Endothelial cell of umbilical vein (primary cell): ENCODE measurements around the gene SLC12A9. TPM values are rescaled to one million over a fixed set of nuclear protein-coding genes. Genes with fewer than 3 reads are reported as not detected.
A peak's percentile ranks its signal among the peaks of the same experiment; 100 is the strongest.

Experiments
- BruUV-seq: library from RNA; stranded (reverse); fragments of 400-500 nt; replicated peaks from 2 replicates; lab custom pipeline; 2021; lab: Mats Ljungman, UMichigan
- CTCF ChIA-PET: fragments of 300-600, 350-600 bp; sonication (Branson Sonifier 250); formaldehyde crosslinking; loops from one replicate; lab custom pipeline; 2021; ENCODE audit warnings: antibody characterized with exemption, inconsistent platforms; lab: Charles Lee
- POLR2A ChIA-PET: fragments of 300-600, 350-600 bp; sonication (Branson Sonifier 250); formaldehyde crosslinking; loops from one replicate; lab custom pipeline; 2021; ENCODE audit warnings: antibody characterized with exemption, inconsistent platforms; lab: Charles Lee
- DNase-seq: peaks from one replicate; pipeline ENCODE4 v3.0.0-alpha.2; 2011; ENCODE audit warnings: low read depth, low spot score
- FAIRE-seq: peaks from 2 replicates; lab custom pipeline; 2011; peaks lifted over from hg19 to GRCh38; lab: Jason Lieb, UNC
- H2AFZ ChIP-seq: 2 replicates; pipeline ENCODE4 v1.6.0; 2012; ENCODE audit warnings: low read depth, low read length, control low read depth, inconsistent platforms
- H3K27ac ChIP-seq: 2 replicates; pipeline ENCODE4 v1.5.1; 2011; ENCODE audit warnings: low read depth, mild to moderate bottlenecking, control low read depth, low read length, moderate library complexity; ENCODE audit not compliant: insufficient read depth
- H3K27me3 ChIP-seq, 2 experiments: 2 replicates each; pipeline versions ENCODE4 v1.6.0 to v1.6.1; 2011; ENCODE audit warnings: low read length in 2 of 2, mixed read lengths in 1 of 2; ENCODE audit not compliant: control insufficient read depth in 2 of 2, insufficient read depth in 2 of 2
- H3K36me3 ChIP-seq, 2 experiments: 2 replicates in 1 of 2; 3 replicates in 1 of 2; pipeline ENCODE4 v1.5.1; 2011; ENCODE audit warnings: low read length in 2 of 2, mild to moderate bottlenecking in 1 of 2, moderate library complexity in 1 of 2; ENCODE audit not compliant: control insufficient read depth in 2 of 2, insufficient read depth in 2 of 2; ENCODE audit errors: extremely low read depth in 1 of 2
- H3K4me1 ChIP-seq: 3 replicates; pipeline ENCODE4 v1.5.1; 2011; ENCODE audit warnings: mild to moderate bottlenecking, low read length; ENCODE audit not compliant: control insufficient read depth, insufficient read depth; ENCODE audit errors: extremely low read depth
- H3K4me2 ChIP-seq: 2 replicates; pipeline ENCODE4 v1.6.1; 2011; ENCODE audit warnings: low read length, control low read depth, mixed read lengths; ENCODE audit not compliant: insufficient read depth
- H3K4me3 ChIP-seq, 3 experiments: fragments of 200-600 bp in 1 of 3; sonication (generic), shearing (Covaris generic) in 1 of 3; replicated peaks in 1 of 3; 2 replicates each; pipeline ENCODE4 v1.5.1; 2011 to 2016; ENCODE audit warnings: control low read depth in 3 of 3, low read length in 3 of 3, mild to moderate bottlenecking in 2 of 3, inconsistent platforms in 1 of 3, low read depth in 1 of 3, moderate library complexity in 1 of 3; ENCODE audit not compliant: insufficient read depth in 1 of 3
- H3K79me2 ChIP-seq: 2 replicates; pipeline ENCODE4 v1.6.0; 2012; ENCODE audit warnings: low read length, inconsistent platforms; ENCODE audit not compliant: control insufficient read depth, insufficient read depth
- H3K9ac ChIP-seq: replicated peaks from 2 replicates; pipeline ENCODE3; 2011; ENCODE audit warnings: low read length, control low read depth; ENCODE audit not compliant: insufficient read depth; ENCODE audit errors: extremely low read depth
- H3K9me1 ChIP-seq: replicated peaks from 3 replicates; pipeline ENCODE4 v1.6.0; 2011; ENCODE audit warnings: mild to moderate bottlenecking, low read length; ENCODE audit not compliant: control insufficient read depth, insufficient read depth; ENCODE audit errors: extremely low read depth
- H3K9me3 ChIP-seq: replicated peaks from 2 replicates; pipeline ENCODE4 v1.5.1; 2012; ENCODE audit warnings: low read length, inconsistent platforms; ENCODE audit not compliant: control insufficient read depth, insufficient read depth
- H4K20me1 ChIP-seq: replicated peaks from 2 replicates; pipeline ENCODE3; 2011; ENCODE audit warnings: mild to moderate bottlenecking, low read length; ENCODE audit not compliant: control insufficient read depth, insufficient read depth; ENCODE audit errors: extremely low read depth
- FOS ChIP-seq: IDR thresholded peaks from 2 replicates; pipeline ENCODE4 v1.6.1; 2011; ENCODE audit warnings: mild to moderate bottlenecking, low read length, moderate library complexity, borderline replicate concordance; ENCODE audit not compliant: insufficient read depth
- GATA2 ChIP-seq: IDR thresholded peaks from 2 replicates; pipeline ENCODE4 v1.7.0; 2011; ENCODE audit warnings: low read depth, mild to moderate bottlenecking, moderate library complexity, mixed read lengths, low read length; ENCODE audit not compliant: insufficient read length, insufficient read depth
- MYC ChIP-seq: IDR thresholded peaks from one replicate; pipeline ENCODE4 v1.6.1; 2011; ENCODE audit warnings: mild to moderate bottlenecking, low read depth, low read length
- dilution Hi-C: fragments of 300-500 bp; cut with MboI; formaldehyde crosslinking; loops from one replicate; pipeline ENCODE4 v1.15.0; 2019; ENCODE audit warnings: low sequenced_read_pairs; ENCODE audit not compliant: extremely low pct_ligation_motif_present
- intact Hi-C: fragments of 100-400 bp; cut with micrococcal nuclease; formaldehyde crosslinking; loops from one replicate; pipeline ENCODE4 v1.10.0; 2022
- polyA plus RNA-seq, 4 experiments: library from polyadenylated mRNA; depleted of rRNA in 3 of 4; stranded (reverse) in 3 of 4; unstranded in 1 of 4; fragments of >200 nt; gene quantifications; 2 replicates each; pipeline versions ENCODE4 v1.2.1 to v1.2.3, GENCODE V29; 2011 to 2012; ENCODE audit warnings: missing spikeins in 1 of 4
- total RNA-seq: library from RNA; stranded (reverse); gene quantifications from 2 replicates; pipeline ENCODE4 v1.2.3, GENCODE V29; 2021
- TF ChIP-seq, protein P1 (sequence below): IDR thresholded peaks from 2 replicates; pipeline ENCODE4 v1.6.1; 2011; ENCODE audit not compliant: insufficient read depth, insufficient read length
- TF ChIP-seq, protein P2 (sequence below), 2 donors: IDR thresholded peaks; 1 replicate in 1 of 2; 2 replicates in 1 of 2; pipeline ENCODE4 v1.5.1; 2011; ENCODE audit warnings: low read length in 2 of 2, mild to moderate bottlenecking in 2 of 2, moderate library complexity in 2 of 2, control low read depth in 1 of 2, inconsistent platforms in 1 of 2, low read depth in 1 of 2; ENCODE audit not compliant: insufficient read depth in 1 of 2; ENCODE audit errors: extremely low read depth in 1 of 2

Gene SLC12A9
- total and polyA plus RNA-seq, 2 donors (not counting 3 experiments of a cell fraction or from before 2014, with no cell fraction given), result 35.0 to 37.0 TPM

GRCh38 chr7:100894860-100895700 is 42.6 kb downstream of the SLC12A9 start:
- FAIRE-seq, result no peak
- dilution Hi-C loops (no loop called here), intact Hi-C loops (loop anchor here (1.0 to 10.0 kb wide), 4 partner anchors 72 to 400 kb away; partner anchors contain the start of genes MUC12 and VGF)

More at GRCh38 chr7:100894860-100895700, 42.6 kb downstream of the SLC12A9 start:
- TF ChIP-seq, protein P1, sequence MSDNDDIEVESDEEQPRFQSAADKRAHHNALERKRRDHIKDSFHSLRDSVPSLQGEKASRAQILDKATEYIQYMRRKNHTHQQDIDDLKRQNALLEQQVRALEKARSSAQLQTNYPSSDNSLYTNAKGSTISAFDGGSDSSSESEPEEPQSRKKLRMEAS, result no peak
- no peak for TF ChIP-seq MYC
- TF ChIP-seq, protein P2, sequence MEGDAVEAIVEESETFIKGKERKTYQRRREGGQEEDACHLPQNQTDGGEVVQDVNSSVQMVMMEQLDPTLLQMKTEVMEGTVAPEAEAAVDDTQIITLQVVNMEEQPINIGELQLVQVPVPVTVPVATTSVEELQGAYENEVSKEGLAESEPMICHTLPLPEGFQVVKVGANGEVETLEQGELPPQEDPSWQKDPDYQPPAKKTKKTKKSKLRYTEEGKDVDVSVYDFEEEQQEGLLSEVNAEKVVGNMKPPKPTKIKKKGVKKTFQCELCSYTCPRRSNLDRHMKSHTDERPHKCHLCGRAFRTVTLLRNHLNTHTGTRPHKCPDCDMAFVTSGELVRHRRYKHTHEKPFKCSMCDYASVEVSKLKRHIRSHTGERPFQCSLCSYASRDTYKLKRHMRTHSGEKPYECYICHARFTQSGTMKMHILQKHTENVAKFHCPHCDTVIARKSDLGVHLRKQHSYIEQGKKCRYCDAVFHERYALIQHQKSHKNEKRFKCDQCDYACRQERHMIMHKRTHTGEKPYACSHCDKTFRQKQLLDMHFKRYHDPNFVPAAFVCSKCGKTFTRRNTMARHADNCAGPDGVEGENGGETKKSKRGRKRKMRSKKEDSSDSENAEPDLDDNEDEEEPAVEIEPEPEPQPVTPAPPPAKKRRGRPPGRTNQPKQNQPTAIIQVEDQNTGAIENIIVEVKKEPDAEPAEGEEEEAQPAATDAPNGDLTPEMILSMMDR (IDR thresholded peaks at IDR 0.05; ENCODE audit: extremely low read depth in 1 of 2, insufficient read depth in 1 of 2, low read depth in 1 of 2, low read length in 2 of 2), result peak; percentile 65 to 88
- no peak for TF ChIP-seq FOS
- no peak for TF ChIP-seq GATA2
- H3K36me3 ChIP-seq, result no peaks in the 10 kb centered on the region
- H3K9me1 ChIP-seq, result no peaks in the 10 kb centered on the region
- peaks cover 19% of the 10 kb centered on the region for H3K4me1 ChIP-seq
- H3K4me2 ChIP-seq, result no peak overlapping the region
- no peaks in the 10 kb centered on the region for H3K9me3 ChIP-seq
- peaks cover 9 to 19% of the 10 kb centered on the region in 2 experiments for H3K27me3 ChIP-seq
- H2AFZ ChIP-seq, result no peak overlapping the region
- ChIA-PET CTCF (interaction anchor here (0.7 to 2.5 kb wide), 15 partner anchors 10 to 388 kb away, joined by 3 to 44 read pairs (median 5); partner anchors contain the start of genes CLDN15, POP7 and SRRT), POLR2A (interaction anchor here (0.9 kb wide), 1 partner anchor 232 kb away, joined by 3 read pairs; the partner anchor contains the start of gene SERPINE1)
- H3K27ac ChIP-seq, result no peak overlapping the region
- no peaks in the 10 kb centered on the region for H3K79me2 ChIP-seq
- H3K4me3 ChIP-seq, result peak overlapping the region in 1 of 3 experiments; percentile 4
- no TSS peak for BruUV-seq
- no peak overlapping the region for H3K9ac ChIP-seq
- DNase-seq, result no peak
- H4K20me1 ChIP-seq, result no peaks in the 10 kb centered on the region
